Measurements from ENCODE around the gene SLC4A3.
"Not testable (repeated sequence)": the region's sequence is repeated elsewhere in the genome, so short reads cannot be mapped to it uniquely, and the experiment has no call there.

SLC4A3 gene

DNA sequence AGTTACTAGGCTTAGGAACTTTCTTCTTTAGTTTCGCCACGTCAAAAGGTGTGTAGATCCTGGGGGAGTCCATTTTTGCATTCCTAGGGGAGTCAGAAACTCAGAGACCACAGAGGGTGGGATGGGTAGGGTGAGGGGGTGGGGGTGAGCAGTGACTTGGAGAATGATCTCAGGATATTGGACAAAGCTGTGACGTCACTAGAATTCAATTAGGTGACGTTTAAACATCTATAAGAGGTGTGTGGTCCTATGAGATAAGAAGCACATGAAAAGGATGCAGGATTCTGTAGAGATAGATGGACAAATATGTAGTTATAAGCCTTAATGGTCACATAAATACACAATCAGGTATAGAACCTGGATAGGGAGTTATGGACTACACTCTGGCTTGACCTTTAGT lies 21.5 kb downstream of the SLC4A3 start:
- DNase-seq (ENCODE audit: low spot score) = no peak

DNA sequence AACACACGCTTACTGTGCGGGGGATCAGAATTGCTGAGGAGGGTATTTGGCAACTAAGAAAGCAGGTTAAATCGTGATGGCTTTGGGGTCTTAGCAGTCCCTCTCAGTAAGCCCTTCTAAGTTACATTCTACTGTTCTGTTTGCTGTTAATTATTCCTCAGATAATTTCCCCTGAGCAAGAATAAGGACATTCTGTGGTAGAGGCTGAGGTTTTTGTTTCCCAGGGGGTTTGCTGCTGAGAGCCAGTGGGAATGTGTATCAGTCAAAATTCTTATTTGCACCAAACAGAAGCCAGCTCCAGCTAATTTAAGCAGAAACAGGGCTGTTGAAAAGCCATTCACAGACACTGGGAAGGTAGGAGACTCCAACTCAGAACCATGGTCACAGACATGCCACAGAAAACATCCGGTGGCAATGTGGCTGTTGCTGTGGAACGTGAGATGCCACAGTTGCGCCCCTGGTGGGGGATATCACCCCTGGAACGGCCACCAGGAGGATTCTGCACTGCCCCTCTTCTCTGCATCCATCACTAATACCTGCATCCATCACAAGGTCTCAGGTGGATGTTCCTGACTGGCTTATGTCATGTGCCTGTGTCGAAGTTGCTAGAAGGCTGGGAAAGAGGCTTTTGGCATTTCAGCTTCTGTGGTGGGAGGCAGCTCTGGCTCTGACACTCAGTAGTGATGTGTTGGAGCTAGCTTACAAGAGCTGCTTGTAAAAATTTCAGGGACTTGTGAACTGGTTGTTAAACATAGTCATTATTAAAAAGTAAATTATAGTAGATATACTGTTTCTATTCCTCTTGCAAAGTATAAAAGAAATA lies 23.2 kb downstream of the SLC4A3 start:
- no peak for DNase-seq (ENCODE audit: low spot score)

DNA sequence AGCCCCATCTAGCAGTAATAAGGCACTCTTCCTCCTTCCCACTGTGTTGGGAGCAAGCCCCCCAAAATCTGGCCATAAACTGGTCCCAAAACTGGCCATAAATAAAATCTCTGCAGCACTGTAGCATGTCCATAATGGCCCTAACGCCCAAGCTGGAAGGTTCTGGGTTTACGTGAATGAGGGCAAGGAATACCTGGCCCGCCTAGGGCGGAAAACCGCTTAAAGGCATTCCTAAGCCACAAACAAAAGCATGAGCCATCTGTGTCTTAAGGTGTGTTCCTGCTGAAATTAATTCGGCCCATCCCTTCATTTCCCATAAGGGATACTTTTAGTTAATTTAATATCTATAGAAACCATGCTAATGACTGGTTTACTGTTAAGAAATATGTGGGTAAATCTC lies 24.2 kb downstream of the SLC4A3 start:
- not testable (repeated sequence) for DNase-seq (ENCODE audit: low spot score)

DNA sequence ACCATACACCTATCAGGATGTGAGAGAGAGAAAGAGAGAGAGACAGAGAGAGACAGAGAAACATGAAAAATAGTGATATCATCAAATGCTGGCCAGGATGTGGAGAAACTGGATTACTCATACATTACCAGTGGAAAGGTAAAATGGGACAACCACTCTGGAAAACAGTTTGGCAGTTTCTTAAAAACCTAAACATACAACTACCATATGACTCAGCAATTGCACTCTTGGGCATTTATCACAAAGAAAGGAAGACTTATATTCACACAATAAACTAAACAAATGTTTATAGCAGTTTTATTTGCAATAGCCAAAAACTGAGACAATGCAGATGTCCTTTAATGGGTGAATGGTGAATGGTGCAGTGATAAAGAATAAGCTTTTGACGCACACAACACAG lies 29.1 kb downstream of the SLC4A3 start:
- no peak for DNase-seq (ENCODE audit: low spot score)

DNA sequence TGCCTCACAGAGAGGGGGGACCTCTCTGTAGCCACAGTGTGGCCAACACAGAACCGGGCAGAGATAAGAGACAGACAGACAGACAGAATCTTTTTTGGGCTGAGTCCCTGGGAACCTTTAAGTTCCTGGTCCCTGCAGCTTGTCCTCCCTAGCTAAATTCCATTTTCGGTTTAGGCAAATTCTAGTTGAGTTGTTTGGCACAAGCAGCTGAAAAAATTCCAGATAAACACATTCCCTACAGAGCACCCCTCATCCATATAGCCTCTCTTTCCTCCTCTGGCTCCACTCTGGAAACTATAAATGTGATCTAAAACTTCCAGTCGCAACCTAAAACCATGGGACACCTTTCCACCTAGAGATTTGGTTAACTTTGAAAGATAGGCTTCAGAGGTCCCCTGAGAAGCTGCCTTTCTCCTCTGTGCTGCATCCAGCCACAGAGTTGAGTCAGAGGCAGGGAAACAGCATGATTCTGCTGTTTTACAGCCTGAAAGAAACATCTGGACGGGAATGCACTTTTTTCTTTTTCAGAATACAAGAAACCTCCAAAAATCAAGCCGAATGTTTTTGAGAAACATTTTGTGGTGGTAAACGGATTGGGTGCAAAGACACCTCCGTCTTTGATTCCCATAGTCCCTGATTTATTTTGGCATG lies 30.9 kb downstream of the SLC4A3 start:
- no peak for DNase-seq (ENCODE audit: low spot score)

DNA sequence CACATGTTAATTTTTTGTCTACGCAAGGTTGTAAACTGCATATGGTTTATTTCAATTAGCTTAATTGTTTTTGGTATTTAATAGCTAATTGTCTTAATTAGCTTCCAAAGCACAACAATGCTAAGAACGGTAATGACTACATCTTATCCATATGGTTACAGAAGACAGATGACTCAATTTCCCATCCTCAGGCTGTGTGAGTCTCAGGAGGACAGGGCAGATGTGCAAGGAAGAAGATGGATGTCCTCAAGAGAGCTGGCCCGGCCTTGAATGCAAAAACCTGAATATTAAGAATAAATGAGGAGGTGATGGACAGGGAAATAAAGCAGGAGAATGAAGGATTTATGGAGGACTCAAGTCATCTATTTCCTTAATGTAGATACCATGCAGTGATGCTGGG lies 31.4 kb downstream of the SLC4A3 start:
- no peak for DNase-seq (ENCODE audit: low spot score)

DNA sequence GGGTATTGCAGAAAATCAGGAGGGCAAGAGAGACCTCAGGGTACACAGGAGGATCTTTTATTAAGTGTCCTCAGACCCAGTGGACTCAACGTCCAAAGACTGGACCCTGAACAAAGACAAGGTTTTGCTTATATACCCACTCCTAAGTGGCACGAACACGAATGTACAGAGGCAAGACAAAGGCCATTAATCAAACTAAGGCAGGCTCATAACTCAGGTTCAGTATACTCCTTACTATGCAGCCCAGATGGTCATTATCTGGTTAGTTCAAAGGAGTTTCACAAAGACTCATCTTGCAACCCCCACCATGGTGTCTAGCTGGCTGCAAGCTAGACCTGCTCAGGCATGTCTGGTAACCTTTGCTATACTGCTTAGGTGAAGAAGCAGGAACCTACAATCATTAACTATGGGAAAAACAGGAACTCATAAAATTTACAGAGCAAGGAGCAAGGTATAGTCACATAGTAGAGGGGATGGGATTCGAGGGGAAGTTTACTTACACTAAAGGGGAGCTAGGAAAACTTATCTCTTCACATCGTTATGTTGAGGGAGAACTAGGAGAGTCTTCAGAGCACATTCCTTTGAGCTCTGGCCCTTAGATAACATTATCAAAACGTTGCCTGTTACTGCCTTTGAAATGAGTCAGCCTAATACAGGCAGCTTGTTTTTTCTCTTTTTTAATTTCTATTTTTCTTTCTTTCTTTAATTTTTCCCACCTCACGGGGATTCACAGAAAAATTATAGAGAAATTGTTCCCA lies 33.9 kb downstream of the SLC4A3 start:
- no peak for DNase-seq (ENCODE audit: low spot score)

DNA sequence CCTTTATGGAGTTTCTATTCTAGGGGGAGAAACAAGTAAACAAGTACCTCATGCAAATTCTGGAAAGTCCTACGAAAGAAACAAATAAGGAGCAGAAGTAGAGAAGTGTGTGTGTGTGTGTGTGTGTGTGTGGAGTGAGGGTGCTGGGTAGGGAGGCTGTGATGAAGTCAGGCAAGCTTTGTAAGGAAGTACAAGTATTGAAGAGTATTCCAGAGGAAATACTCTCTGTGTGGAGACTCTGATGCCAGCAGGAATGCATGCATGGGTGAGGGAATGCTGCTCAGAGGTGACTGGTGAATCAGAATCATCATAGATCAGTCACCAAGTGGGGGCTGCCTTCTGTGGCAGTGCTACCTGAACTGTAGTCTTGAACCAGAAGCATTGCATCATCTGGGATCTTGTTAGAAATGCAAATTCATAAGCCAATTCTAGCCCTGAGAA lies 34.5 kb downstream of the SLC4A3 start:
- no peak for DNase-seq (ENCODE audit: low spot score)

DNA sequence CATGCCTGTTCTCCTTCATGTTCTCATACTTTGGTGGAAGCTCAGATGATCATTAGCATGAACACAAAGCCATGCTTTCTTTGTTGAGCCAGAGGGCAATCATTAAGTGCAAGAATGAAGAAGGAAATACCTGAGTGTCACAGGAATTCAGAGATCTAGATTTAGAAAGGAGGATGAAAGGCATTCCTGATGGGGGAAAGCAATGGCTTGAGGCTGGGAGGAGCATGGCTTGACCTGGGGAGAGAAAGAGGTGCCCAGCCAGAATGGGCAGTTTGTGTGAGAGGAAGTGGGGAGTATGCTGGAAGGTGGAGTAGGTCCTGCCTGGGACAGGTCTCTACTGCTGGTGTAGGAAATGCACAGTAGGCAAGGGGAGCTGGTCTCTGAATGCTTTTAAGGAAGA lies 35.1 kb downstream of the SLC4A3 start:
- no peak for DNase-seq (ENCODE audit: low spot score)

DNA sequence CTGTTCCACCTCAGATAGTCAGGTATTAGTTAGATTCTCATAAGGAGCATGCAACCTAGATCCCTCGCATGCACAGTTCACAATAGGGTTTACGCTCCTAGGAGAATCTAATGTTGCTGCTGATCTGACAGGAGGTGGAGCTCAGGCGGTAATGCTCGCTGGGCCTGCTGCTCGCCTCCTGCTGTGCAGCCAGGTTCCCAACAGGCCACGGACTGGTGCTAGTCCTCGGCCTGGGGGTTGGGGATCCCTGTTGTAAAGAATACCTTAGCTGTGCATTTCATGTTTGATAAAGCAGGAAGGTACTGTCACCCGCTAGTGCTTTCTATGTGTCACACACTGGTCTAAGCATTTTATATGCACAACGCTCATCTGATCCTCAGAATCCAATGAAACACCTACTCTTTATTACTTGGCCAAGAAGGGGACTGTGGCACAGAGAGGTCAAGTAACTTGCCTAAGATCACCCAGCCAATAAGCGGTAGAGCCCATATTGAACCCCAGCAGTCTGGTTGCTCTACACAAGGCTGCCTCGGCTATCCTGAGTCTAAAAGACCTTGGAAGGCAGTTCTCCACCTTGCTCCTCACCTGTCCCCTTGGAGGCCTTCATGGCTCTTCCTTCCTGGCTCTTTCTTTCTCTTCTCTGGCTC lies 35.8 kb downstream of the SLC4A3 start:
- DNase-seq (ENCODE audit: low spot score) = no peak

DNA sequence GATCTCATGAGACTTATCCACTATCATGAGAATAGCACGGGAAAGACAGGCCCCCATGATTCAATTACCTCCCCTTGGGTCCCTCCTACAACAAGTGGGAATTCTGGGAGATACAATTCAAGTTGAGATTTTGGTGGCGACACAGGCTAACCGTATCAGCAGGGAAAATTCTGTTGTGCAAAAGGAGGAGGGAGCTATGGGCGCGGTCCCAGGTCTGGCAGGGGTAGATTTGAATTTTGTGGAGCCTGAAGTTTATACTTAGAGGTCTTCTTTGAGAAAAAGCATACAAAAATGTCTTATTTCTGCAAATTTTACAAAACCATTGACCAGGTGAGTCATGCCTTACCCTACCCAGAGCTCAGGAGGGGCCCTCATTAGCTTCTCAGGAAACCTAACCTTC lies 36.6 kb downstream of the SLC4A3 start:
- no peak for DNase-seq (ENCODE audit: low spot score)

DNA sequence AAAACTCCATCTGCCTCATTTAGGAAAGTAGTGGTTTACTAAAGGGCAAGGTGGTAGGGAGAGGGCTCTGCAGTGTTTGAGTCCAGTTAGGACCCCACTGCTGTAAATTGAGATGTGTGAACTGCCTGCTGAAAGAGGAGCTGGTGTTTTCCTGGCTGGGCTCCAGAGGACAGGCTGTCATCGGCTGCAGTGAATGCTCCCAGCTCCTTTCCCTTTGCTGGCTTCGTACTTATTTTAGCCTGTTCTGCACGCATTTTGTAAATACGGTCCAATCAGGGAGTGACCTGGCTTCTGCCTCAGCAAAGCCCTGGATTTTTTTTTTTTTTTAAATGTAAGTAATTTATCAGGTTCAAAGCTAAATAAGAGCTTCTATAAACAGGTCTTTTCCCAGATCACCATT lies 37.5 kb downstream of the SLC4A3 start:
- no peak for DNase-seq (ENCODE audit: low spot score)

DNA sequence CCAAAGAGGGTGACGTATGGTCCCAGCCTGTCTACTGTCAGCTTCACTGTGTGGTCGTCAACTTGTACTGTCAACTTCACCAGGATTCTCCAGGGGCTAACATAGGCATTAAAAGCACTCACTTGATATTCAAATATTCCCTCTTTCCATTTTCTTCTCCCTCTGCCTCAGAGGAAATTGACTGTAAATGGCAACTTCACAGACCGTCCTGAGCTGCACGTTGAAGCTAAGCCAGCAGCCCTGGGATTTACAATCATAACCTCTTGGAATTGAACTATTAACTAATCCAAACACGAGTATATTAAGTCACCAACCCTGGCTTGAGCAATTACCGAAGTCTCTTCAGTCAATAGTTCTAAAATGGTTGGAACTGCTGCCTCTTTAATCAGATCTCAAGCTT lies 38.5 kb downstream of the SLC4A3 start:
- no peak for DNase-seq (ENCODE audit: low spot score)

DNA sequence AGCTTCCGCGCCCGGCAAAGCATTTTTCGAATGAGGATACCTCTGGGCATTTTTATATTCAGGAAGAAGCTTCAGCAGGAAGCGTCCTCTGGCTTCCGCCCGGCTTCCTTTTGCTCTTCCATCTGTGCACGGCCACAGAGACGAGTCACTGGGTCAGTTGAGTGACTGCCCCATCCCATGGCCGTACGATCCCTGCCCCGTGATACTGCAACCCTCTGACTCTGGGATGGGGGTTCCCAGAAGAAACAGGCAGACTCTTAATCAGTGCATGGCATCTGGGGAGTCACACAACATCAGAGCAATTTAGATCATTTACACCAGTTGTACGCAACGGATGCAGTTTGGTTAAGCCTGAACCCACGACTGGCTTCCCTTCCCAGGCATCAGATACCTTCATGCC lies 40.9 kb downstream of the SLC4A3 start:
- no peak for DNase-seq (ENCODE audit: low spot score)

DNA sequence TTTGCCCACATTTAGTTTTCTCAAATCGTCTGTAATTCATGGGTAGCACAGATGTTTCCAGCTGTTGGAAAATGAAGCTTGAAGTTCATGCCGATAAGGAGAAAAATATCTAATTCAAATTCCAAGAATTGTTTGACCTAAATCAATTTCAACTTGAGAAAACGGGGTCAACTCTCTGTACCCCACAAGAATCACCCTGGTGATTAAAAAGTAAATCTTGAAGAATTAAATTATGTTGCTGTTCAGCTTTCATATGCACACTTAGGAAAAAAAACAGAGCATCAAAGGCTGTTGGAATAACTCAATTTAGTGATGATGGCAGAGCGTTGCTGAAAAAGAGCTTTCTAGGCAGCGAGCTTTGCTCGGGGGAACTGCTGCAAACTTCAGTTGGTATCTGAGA lies 43.0 kb downstream of the SLC4A3 start:
- DNase-seq (ENCODE audit: low spot score) = no peak

DNA sequence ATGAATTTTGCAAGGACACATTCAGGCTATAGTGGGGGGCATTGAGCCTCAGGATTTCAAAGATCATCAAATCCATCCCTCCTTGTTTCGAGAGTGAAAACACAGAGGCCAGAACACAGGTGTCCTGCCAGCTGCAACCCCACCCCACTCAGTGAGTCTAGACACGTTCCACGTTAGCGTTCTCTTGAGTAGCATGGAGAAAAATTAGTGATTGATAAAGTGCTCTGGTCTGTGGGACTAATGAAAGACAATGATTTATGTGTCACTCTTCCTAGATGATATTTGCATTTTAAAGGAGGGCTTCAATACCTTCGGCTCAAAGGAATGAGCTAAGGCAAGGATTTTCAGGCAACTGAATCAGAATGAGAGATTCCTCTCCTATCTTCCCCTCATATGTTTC lies 43.8 kb downstream of the SLC4A3 start:
- no peak for DNase-seq (ENCODE audit: low spot score)

DNA sequence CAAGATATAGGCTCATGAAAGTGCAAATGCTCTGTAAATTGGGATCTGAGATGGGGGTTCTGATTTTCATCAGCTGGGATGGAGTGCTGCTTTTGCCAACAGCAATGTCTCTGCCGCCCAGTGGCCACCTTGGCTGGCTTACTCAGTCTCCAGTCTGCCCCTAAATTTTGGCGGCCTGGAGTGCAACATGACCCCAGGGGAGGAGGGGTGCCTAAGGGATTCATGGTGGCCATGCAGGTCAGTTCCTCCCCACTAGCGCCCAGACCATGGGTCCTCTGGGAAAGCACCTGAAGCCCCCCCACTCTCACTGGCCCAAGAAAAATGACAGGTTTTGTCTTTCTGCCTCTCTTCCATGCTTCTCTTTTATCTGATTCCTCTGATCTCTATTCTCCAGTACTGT lies 45.0 kb downstream of the SLC4A3 start:
- DNase-seq (ENCODE audit: low spot score) = no peak

DNA sequence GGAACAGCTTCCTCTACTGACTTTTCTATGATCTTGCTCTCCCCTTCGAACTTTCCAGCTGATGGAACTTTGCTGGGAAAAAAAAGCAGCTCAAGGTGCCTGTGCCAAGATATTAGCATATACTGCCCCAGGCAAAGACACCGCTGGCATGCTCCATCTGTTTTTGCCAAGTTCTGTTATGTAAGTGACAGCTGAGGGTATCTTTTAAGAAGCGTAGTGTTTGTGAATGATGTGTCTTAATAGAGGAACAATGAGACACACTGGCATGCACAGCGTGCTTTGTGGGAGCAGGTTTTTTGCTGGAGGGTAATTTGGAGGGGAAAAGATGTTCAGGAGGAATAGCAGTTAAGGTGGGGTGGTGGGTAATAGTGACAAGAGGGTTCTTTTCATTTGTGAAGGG lies 47.8 kb downstream of the SLC4A3 start:
- no peak for DNase-seq (ENCODE audit: low spot score)

DNA sequence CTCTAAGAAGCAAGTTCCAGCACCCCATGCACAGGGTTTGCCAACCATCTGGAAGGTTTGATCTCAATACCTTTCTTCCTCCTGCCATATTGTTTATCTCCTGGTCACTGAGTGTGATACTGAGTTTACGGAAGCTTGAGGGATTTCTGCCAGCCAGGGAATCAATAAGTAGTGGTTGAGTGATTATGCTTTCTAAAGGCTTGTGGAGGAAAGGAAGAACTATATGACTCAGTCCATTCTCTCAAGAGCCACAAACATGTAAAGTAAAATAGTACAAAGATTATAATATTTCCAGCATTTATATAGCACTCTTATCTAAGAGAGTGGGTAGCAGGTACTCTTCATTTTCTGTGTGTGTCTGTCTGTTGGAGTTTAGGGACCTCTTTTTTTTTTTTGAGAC lies 49.2 kb downstream of the SLC4A3 start:
- no peak for DNase-seq (ENCODE audit: low spot score)

DNA sequence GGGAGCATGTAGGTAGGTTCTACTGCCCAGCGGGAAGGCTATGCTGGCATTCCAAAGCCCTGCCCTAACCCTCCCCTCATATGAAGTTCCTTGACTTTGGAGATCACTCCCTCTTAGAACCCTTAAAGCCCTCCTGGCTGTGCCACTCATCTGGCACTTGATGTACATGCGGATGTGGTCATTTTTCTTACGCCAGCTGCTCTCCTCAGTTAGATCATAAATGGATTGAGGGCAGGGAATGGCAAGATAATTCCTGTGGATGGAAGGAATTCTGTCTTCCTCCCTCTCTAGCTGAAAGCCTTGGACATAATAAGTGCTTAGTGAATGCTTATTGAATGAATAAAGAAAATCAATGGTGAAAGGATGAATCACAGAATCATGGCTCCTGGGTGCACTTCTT lies 51.6 kb downstream of the SLC4A3 start:
- DNase-seq (ENCODE audit: low spot score) = no peak

DNA sequence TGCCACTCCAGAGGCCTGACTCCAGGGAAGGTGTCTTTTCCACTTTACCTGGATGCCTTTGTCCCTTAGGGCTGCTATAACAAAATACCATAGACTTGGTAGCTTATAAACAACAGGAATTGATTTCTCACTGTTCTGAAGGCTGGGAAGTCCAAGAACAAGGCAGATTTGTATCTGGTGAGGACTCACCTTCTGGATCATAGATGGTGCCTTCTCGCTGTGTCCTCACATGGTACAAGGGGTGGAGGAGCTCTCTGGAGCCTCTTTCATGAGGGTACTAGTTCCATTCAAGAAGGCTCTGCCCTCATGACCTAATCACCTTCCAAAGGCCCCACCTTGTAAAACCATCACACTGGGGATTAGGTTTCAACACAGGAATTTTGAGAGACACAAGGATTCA lies 52.1 kb downstream of the SLC4A3 start:
- no peak for DNase-seq (ENCODE audit: low spot score)

DNA sequence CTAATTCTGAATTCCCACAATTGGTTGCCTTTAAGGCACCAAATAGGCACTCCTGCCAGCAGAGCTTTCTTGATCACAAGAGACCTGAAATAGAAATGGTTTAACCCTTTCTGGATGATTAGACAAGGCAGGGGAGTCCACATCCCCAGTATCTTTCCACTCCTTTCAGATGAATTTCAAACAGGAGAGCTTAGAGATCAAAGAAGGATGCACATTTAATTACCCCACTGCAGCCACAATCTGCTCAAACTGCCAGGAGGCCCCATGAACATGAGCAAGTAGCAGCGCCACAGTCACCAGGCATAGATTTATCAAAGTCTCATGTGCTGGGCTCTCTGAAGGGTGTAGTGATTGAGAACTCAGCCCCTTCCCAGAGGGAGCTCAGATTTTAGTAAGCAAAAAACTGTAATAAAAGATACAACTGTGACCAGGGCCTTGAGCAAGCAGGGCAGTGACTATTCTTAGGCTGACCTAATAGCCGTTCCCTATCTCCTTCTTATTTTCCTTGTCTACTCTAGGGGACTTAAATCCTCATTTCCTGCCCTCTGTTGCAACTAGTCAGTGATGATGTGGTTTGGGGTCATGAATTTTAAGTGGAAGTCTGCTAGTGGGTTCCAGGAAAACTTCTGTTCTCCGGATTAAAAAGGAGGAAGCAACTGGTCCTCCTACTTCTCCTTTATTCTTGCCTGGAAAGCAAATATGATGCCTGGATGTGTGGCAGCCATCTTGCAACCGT lies 53.7 kb downstream of the SLC4A3 start:
- DNase-seq (ENCODE audit: low spot score) = no peak
